GM13976 (cell line): ENCODE results near the gene PCGF1.
A peak's percentile ranks its signal among the peaks of the same experiment; 100 is the strongest.

Source experiments
- DNase-seq: peaks from one replicate; pipeline ENCODE4 v3.0.0; 2012; ENCODE audit warnings: low spot score
- CTCF ChIP-seq: IDR thresholded peaks from 2 replicates; pipeline ENCODE4 v1.5.1; 2012; ENCODE audit warnings: borderline replicate concordance, mild to moderate bottlenecking; ENCODE audit not compliant: insufficient read depth; ENCODE audit errors: extremely low read depth, missing control alignments, control extremely low read depth
- in situ Hi-C: fragments of 300-500 bp; cut with MboI; formaldehyde crosslinking; loops from one replicate; pipeline ENCODE4 v1.12.0; 2022; ENCODE audit warnings: low sequenced_read_pairs, mixed read lengths, inconsistent platforms; ENCODE audit not compliant: unreplicated experiment

PCGF1 gene

GRCh38 chr2:74507145-74507925 is at the start of gene PCGF1:
Gene PCGF1, minus strand, starts transcription at chr2:74507695. Its CDS starts 27 bp downstream, at chr2:74507668.
- DNase-seq: peak; percentile 97
- in situ Hi-C loops: no loop called here
- peak; percentile 51 for TF ChIP-seq CTCF

GRCh38 chr2:74556831-74557370 is 49.4 kb upstream of the PCGF1 start:
- in situ Hi-C loops: no loop called here
- TF ChIP-seq CTCF: no peak
- DNase-seq: no peak

- in situ Hi-C loops: no loop called here
- no peak for DNase-seq
- no peak for TF ChIP-seq CTCF
These were observed 48.7 kb upstream of the PCGF1 start for GRCh38 chr2:74556159-74556558.

- no peak for DNase-seq
- no peak for TF ChIP-seq CTCF
- in situ Hi-C loops: no loop called here
These were observed 48.2 kb upstream of the PCGF1 start for GRCh38 chr2:74555610-74556103.

- no peak for TF ChIP-seq CTCF
- peak; percentile 73 for DNase-seq
- in situ Hi-C loops: no loop called here
These were observed 47.5 kb upstream of the PCGF1 start for GRCh38 chr2:74554820-74555531.
